Memory B cell (primary cell): ENCODE data around the gene GPR3.
"Not testable (repeated sequence)": the region's sequence is repeated elsewhere in the genome, so short reads cannot be mapped to it uniquely, and the experiment has no call there.

ENCODE experiments used
- ATAC-seq: fragments of 150-1000 bp; cut with Tn5 transposase; 2 replicates; pipeline ENCODE4 v1.10.0; 2021; ENCODE audit warnings: low read depth, mild to moderate bottlenecking, moderate library complexity
- DNase-seq, 2 donors: peaks; one replicate each; pipeline ENCODE4 v3.0.0; 2022; ENCODE audit warnings: low spot score in 2 of 2
- H3K27ac Mint-ChIP-seq: one replicate; pipeline ENCODE4 v1.8.0; 2022; ENCODE audit warnings: mild to moderate bottlenecking, moderate library complexity, mixed read lengths
- H3K27me3 Mint-ChIP-seq: one replicate; pipeline ENCODE4 v1.8.0; 2022; ENCODE audit warnings: mixed read lengths
- H3K36me3 Mint-ChIP-seq: one replicate; pipeline ENCODE4 v1.8.0; 2022; ENCODE audit warnings: mild to moderate bottlenecking, mixed read lengths
- H3K4me1 Mint-ChIP-seq: one replicate; pipeline ENCODE4 v1.8.0; 2022; ENCODE audit warnings: mixed read lengths
- H3K4me3 Mint-ChIP-seq: one replicate; pipeline ENCODE4 v1.8.0; 2022; ENCODE audit warnings: mild to moderate bottlenecking, moderate library complexity, mixed read lengths
- H3K9me3 Mint-ChIP-seq: one replicate; pipeline ENCODE4 v1.8.0; 2022; ENCODE audit warnings: mixed read lengths

The GPR3 gene

DNA sequence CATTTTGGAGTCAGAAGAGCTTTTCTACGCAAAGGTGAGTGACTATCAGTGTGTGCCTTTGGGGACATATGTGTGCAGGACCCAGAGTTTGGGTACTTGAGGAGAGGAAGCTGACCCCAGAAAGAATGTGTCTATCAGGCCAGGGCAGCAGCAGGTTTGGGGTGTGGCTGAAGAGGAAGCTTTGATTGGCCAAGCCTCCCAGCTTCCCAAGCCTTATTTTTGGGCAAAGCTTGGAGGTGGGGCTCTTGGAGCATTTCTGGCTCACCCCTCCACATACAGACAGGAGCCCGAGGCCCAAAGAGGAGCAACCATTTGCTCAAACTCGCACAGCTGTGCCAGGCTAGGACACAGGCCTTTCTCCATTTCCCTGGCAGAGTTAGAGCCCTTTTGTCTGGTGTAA lies 4.7 kb downstream of the GPR3 start:
- no peak for DNase-seq

GRCh38 chr1:27397749-27398148 lies 5.3 kb downstream of the GPR3 start:
- ATAC-seq (no peak), DNase-seq (no peak)
- Mint-ChIP-seq H3K4me3 (no peak overlapping the region), H3K27me3 (no peaks in the 10 kb centered on the region), H3K36me3 (no peaks in the 10 kb centered on the region), H3K9me3 (no peaks in the 10 kb centered on the region), H3K4me1 (peaks cover 15% of the 10 kb centered on the region), H3K27ac (peak overlapping the region; percentile 35)

More for the DNA sequence above, 4.7 kb downstream of the GPR3 start:
- H3K36me3 Mint-ChIP-seq = no peaks in the 10 kb centered on the region
- no peak overlapping the region for H3K4me3 Mint-ChIP-seq
- ATAC-seq = no peak
- H3K27ac Mint-ChIP-seq = no peak overlapping the region
- H3K4me1 Mint-ChIP-seq = peaks cover 12% of the 10 kb centered on the region
- H3K27me3 Mint-ChIP-seq = no peaks in the 10 kb centered on the region
- no peaks in the 10 kb centered on the region for H3K9me3 Mint-ChIP-seq

- H3K4me3 Mint-ChIP-seq = no peak overlapping the region
Measured at GRCh38 chr1:27398405-27399149, 6.2 kb downstream of the GPR3 start.

DNA sequence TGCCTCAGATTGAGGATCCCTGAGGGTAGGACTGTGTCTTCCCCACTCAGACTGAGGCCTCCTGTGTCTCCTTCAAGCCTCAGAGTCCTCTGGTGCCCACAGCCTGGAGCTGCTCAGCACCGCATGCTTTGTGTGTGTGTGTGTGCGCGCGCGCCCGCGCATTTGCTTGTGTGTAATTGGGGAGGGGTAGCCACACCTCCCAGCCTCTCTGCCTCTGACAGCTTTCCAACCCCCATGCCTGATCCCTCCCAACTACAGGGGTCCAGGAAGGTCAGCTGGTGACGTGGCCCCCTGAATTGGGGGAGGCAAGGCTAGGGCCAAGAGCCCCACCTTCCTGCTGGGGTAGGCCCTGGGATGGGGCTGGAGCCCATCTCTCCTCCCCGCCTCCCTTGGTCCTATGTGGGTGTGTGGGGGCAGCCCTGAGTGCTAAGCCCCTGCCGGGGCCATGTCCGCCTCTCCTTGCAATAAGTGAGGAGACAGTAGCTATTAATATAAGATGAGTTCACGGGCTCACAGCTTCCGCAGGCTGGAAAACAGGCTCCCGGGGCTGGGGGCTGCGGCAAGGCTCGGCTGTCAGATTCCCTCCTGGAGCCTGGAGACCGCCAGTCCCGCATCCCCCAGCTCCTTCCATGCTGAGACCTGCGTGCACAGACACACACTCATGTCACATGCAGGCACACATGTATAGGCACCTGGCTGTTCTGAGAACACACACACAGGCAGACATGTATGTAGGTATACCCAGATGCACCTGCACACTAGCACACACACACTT lies 7.0 kb downstream of the GPR3 start:
- Mint-ChIP-seq H3K4me3 (no peak overlapping the region), H3K27ac (peak overlapping the region; percentile 41), H3K4me1 (peaks cover 28% of the 10 kb centered on the region), H3K27me3 (no peaks in the 10 kb centered on the region), H3K9me3 (no peaks in the 10 kb centered on the region), H3K36me3 (no peaks in the 10 kb centered on the region)
- DNase-seq (no peak), ATAC-seq (no peak)

More at GRCh38 chr1:27398405-27399149, 6.2 kb downstream of the GPR3 start:
- Mint-ChIP-seq H3K27ac (peak overlapping the region; percentile 41), H3K9me3 (no peaks in the 10 kb centered on the region), H3K27me3 (no peaks in the 10 kb centered on the region), H3K36me3 (no peaks in the 10 kb centered on the region), H3K4me1 (peaks cover 20% of the 10 kb centered on the region)
- DNase-seq (no peak), ATAC-seq (no peak)

- Mint-ChIP-seq H3K36me3 (no peaks in the 10 kb centered on the region), H3K4me3 (no peak overlapping the region), H3K9me3 (no peaks in the 10 kb centered on the region), H3K4me1 (peaks cover 29% of the 10 kb centered on the region), H3K27ac (peak overlapping the region; percentile 76), H3K27me3 (no peaks in the 10 kb centered on the region)
- ATAC-seq (no peak), DNase-seq (no peak)
Measured at GRCh38 chr1:27400082-27400962, 7.9 kb downstream of the GPR3 start.

DNA sequence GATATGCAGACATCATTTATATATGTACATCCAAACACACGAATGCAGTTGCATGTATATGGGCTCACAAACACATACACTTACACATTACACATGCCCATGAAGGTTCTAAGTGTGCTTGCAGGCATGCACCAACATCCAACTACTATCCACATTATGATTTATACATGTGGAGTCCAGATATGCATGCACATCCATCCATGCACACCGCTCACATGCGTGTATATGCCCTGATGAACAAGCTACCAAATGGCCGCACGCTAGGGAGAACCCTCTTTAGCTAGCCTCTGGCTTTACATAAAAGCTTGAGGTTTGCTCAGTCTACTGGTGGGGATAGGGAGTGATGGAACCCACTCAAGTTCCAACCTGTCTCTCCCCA lies 8.5 kb downstream of the GPR3 start:
- ATAC-seq (no peak), DNase-seq (no peak)
- peak overlapping the region; percentile 38 for H3K27ac Mint-ChIP-seq
- H3K36me3 Mint-ChIP-seq = no peaks in the 10 kb centered on the region
- H3K27me3 Mint-ChIP-seq = no peaks in the 10 kb centered on the region
- H3K9me3 Mint-ChIP-seq = no peaks in the 10 kb centered on the region
- no peak overlapping the region for H3K4me3 Mint-ChIP-seq
- peaks cover 29% of the 10 kb centered on the region for H3K4me1 Mint-ChIP-seq

DNA sequence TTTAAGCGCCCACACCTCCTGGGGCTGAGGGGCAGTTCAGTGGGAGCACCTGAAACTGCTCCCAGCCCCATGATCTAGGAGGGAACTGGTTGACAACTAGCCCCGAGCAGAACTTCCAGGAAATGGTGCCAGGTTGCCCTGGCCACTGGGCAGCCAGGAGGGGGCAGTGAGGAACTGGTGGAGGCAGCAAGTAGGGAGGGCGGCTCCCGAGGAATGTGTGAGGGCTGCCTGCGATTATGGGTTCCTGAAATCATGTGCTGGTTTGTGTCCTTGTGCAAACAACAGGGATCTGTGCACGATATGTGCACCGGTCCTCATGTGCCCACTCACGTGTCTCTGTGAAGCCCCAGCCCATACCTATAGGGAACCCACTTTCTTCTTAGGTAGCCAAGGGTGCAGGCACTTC lies 9.9 kb downstream of the GPR3 start:
- H3K4me3 Mint-ChIP-seq = no peak overlapping the region
- ATAC-seq = no peak
- peaks cover 40% of the 10 kb centered on the region for H3K4me1 Mint-ChIP-seq
- H3K27me3 Mint-ChIP-seq = no peaks in the 10 kb centered on the region
- peaks cover 2% of the 10 kb centered on the region for H3K36me3 Mint-ChIP-seq
- peak overlapping the region; percentile 79 for H3K27ac Mint-ChIP-seq
- no peak for DNase-seq
- H3K9me3 Mint-ChIP-seq = no peaks in the 10 kb centered on the region

- Mint-ChIP-seq H3K36me3 (peaks cover 7% of the 10 kb centered on the region), H3K27ac (peak overlapping the region; percentile 79), H3K4me3 (peak overlapping the region; percentile 63), H3K27me3 (no peaks in the 10 kb centered on the region), H3K9me3 (no peaks in the 10 kb centered on the region), H3K4me1 (peaks cover 44% of the 10 kb centered on the region)
- ATAC-seq (peak; percentile 77), DNase-seq (peak; percentile 55)
Measured at GRCh38 chr1:27403065-27403726, 10.8 kb downstream of the GPR3 start.

DNA sequence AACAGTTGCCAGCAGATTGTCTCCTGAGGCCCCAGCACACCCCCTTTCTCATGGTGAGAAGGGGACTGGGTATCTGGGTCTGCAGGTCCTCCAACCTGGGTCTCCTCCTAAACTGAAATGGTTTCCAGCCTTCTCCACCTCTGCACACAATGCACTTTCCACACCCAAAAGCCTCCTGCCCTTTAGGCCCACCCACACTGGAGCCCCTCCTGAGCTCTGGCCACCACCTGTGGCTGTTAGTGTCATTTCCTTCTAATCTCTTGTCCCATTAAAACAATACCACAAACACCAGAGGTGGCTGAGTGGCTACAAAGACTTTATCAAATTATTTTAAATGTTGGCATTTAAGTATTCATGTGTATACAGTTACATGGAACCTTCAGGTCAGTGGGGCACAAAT lies 11.5 kb downstream of the GPR3 start:
- peaks cover 13% of the 10 kb centered on the region for H3K36me3 Mint-ChIP-seq
- no peak for DNase-seq
- H3K9me3 Mint-ChIP-seq = no peaks in the 10 kb centered on the region
- H3K27me3 Mint-ChIP-seq = no peaks in the 10 kb centered on the region
- H3K4me1 Mint-ChIP-seq = peaks cover 50% of the 10 kb centered on the region
- H3K27ac Mint-ChIP-seq = peak overlapping the region; percentile 79
- peak overlapping the region; percentile 68 for H3K4me3 Mint-ChIP-seq
- no peak for ATAC-seq

DNA sequence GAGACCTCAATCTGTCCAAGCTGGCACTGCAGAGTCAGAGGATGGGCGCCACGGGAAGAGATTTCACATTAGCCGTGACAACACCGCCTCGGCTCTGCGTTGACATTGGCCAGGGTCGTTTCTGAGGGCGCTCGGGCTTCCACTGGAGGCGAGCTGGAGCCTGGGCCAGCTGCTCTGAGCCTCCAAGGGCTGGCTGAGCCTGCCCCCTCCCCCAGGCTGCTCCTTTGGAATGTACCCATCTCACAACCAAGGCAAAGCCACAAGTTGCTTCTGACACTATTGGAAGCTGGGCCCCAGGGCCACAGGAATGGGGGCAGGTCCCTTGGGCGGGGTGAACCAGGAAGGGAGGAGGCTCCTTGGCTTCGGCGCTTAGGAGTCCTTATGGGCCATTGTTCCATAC lies 12.7 kb downstream of the GPR3 start:
- no peak for ATAC-seq
- Mint-ChIP-seq H3K4me3 (no peak overlapping the region), H3K27me3 (no peaks in the 10 kb centered on the region), H3K36me3 (peaks cover 13% of the 10 kb centered on the region), H3K4me1 (peaks cover 52% of the 10 kb centered on the region), H3K9me3 (no peaks in the 10 kb centered on the region), H3K27ac (no peak overlapping the region)
- no peak for DNase-seq

DNA sequence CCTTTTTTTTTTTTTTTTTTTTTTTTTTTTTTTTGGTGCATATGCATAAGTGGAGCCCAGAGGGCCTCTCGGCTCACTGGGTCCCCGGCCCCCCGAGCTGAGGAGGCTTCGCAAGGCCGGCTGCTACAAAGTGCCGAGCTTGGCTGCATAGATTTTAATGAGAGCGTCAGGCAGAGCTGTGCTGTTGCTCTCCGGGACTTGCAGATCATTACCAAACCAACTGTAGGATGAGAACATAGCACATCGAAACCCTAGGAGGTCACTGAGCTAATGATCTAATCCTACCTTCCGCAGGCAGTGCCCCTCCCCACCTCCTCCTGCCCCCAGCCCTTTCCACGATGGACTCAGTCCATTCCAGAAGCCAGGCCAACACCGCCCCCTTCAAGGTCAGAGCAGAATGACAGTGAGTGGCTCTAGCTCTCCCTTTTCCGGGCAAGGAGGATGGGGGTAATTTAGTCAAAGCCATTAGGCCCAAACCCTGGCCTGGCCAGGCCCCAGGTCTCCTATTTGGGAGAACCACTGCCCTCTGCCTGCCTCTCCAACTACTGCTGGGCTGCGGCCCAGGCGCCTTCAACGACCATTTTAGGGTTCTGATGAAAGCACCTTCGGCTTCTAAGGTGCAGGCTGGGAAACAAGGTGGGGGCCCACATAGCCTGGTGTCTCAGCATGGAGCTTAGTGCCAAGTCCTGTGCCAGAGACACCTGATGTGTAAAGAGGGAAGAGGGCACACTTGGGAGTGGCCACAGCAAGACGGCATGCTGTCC lies 13.4 kb downstream of the GPR3 start:
- H3K9me3 Mint-ChIP-seq, ATAC-seq, H3K4me3 Mint-ChIP-seq, H3K27me3 Mint-ChIP-seq, DNase-seq: not testable (repeated sequence)
- Mint-ChIP-seq H3K4me1 (peaks cover 49% of the 10 kb centered on the region), H3K27ac (peak overlapping the region; percentile 81), H3K36me3 (peaks cover 13% of the 10 kb centered on the region)

GRCh38 chr1:27406362-27406680 lies 13.9 kb downstream of the GPR3 start:
- H3K9me3 Mint-ChIP-seq = no peaks in the 10 kb centered on the region
- no peaks in the 10 kb centered on the region for H3K27me3 Mint-ChIP-seq
- peaks cover 17% of the 10 kb centered on the region for H3K36me3 Mint-ChIP-seq
- peaks cover 49% of the 10 kb centered on the region for H3K4me1 Mint-ChIP-seq
- ATAC-seq (no peak), DNase-seq (no peak)
- H3K4me3 Mint-ChIP-seq = no peak overlapping the region
- H3K27ac Mint-ChIP-seq = peak overlapping the region; percentile 81

- peaks cover 18% of the 10 kb centered on the region for H3K36me3 Mint-ChIP-seq
- peak; percentile 34 for ATAC-seq
- peak overlapping the region; percentile 81 for H3K27ac Mint-ChIP-seq
- DNase-seq, H3K27me3 Mint-ChIP-seq, H3K9me3 Mint-ChIP-seq: not testable (repeated sequence)
- H3K4me3 Mint-ChIP-seq = peak overlapping the region; percentile 21
- peaks cover 46% of the 10 kb centered on the region for H3K4me1 Mint-ChIP-seq
Measured at GRCh38 chr1:27406791-27407190, 14.4 kb downstream of the GPR3 start.
